NCI-H748 (cell line): ENCODE results near the gene FRMD4B.

Experiments used
- DNase-seq: peaks from one replicate; lab custom pipeline; 2025; ENCODE audit not compliant: unreplicated experiment; lab: John Stamatoyannopoulos, UW

Gene FRMD4B

GRCh38 chr3:69368129-69368741, 17.7 kb downstream of the FRMD4B start:
- no peak for DNase-seq

- DNase-seq: no peak
These were observed 18.3 kb downstream of the FRMD4B start for GRCh38 chr3:69367586-69367985.

GRCh38 chr3:69364354-69364753, 21.5 kb downstream of the FRMD4B start:
- no peak for DNase-seq

GRCh38 chr3:69360690-69361089, 25.2 kb downstream of the FRMD4B start:
- DNase-seq: no peak

GRCh38 chr3:69359916-69360315, 26.0 kb downstream of the FRMD4B start:
- DNase-seq: no peak

GRCh38 chr3:69359339-69359893, 26.5 kb downstream of the FRMD4B start:
- no peak for DNase-seq

GRCh38 chr3:69357196-69357595, 28.7 kb downstream of the FRMD4B start:
- DNase-seq: no peak

GRCh38 chr3:69354948-69355347, 30.9 kb downstream of the FRMD4B start:
- DNase-seq: no peak

- no peak for DNase-seq
These were observed 32.4 kb downstream of the FRMD4B start for GRCh38 chr3:69353503-69353902.

- DNase-seq: no peak
These were observed 32.8 kb downstream of the FRMD4B start for GRCh38 chr3:69353088-69353478.

GRCh38 chr3:69352305-69353087, 33.4 kb downstream of the FRMD4B start:
- no peak for DNase-seq

GRCh38 chr3:69343875-69344274, 42.0 kb downstream of the FRMD4B start:
- no peak for DNase-seq

GRCh38 chr3:69342074-69342473, 43.8 kb downstream of the FRMD4B start:
- DNase-seq: no peak

- no peak for DNase-seq
These were observed 46.1 kb downstream of the FRMD4B start for GRCh38 chr3:69339760-69340159.

- no peak for DNase-seq
These were observed 47.0 kb downstream of the FRMD4B start for GRCh38 chr3:69338911-69339310.

GRCh38 chr3:69332934-69333333, 53.0 kb downstream of the FRMD4B start:
- DNase-seq: no peak

- DNase-seq: no peak
These were observed 54.9 kb downstream of the FRMD4B start for GRCh38 chr3:69330891-69331400.

- no peak for DNase-seq
These were observed 56.0 kb downstream of the FRMD4B start for GRCh38 chr3:69329892-69330291.

- DNase-seq: no peak
These were observed 57.0 kb downstream of the FRMD4B start for GRCh38 chr3:69328963-69329302.

GRCh38 chr3:69328103-69328962, 57.6 kb downstream of the FRMD4B start:
- DNase-seq: no peak

GRCh38 chr3:69326855-69327300, 59.0 kb downstream of the FRMD4B start:
- no peak for DNase-seq
